ENCODE results near the gene NLRP13. TPM values are rescaled to one million over a fixed set of nuclear protein-coding genes. Genes with fewer than 3 reads are reported as not detected.

NLRP13 gene, protein sequence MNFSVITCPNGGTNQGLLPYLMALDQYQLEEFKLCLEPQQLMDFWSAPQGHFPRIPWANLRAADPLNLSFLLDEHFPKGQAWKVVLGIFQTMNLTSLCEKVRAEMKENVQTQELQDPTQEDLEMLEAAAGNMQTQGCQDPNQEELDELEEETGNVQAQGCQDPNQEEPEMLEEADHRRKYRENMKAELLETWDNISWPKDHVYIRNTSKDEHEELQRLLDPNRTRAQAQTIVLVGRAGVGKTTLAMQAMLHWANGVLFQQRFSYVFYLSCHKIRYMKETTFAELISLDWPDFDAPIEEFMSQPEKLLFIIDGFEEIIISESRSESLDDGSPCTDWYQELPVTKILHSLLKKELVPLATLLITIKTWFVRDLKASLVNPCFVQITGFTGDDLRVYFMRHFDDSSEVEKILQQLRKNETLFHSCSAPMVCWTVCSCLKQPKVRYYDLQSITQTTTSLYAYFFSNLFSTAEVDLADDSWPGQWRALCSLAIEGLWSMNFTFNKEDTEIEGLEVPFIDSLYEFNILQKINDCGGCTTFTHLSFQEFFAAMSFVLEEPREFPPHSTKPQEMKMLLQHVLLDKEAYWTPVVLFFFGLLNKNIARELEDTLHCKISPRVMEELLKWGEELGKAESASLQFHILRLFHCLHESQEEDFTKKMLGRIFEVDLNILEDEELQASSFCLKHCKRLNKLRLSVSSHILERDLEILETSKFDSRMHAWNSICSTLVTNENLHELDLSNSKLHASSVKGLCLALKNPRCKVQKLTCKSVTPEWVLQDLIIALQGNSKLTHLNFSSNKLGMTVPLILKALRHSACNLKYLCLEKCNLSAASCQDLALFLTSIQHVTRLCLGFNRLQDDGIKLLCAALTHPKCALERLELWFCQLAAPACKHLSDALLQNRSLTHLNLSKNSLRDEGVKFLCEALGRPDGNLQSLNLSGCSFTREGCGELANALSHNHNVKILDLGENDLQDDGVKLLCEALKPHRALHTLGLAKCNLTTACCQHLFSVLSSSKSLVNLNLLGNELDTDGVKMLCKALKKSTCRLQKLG
- not detected in 2 replicates for total RNA-seq
- long read RNA-seq, result 0 reads

DNA sequence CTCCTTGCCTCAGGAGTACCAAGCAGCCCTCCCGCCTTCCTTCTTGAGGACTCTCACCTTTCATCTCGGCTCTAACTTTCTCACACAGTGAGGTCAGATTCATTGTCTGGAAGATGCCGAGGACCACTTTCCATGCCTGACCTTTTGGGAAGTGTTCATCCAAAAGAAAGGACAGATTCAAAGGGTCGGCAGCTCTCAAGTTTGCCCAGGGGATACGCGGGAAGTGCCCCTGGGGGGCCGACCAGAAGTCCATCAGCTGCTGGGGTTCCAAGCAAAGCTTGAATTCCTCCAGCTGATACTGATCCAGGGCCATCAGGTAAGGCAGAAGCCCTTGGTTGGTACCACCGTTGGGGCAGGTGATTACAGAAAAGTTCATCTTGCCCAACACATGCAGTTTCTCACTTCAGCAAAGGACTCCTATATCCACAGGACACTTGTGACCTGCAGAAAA lies at the start of gene NLRP13:
Gene NLRP13, minus strand, starts transcription at position 401 of the 451 bp plus-strand sequence. Its CDS starts 25 bp downstream, at position 376.
- Mint-ChIP-seq H3K27me3 (ENCODE audit: low read depth) (no peaks in the 10 kb centered on the region), H3K36me3 (ENCODE audit: low read depth) (peaks cover 15% of the 10 kb centered on the region), H3K9me3 (peaks cover 29% of the 10 kb centered on the region), H3K27ac (ENCODE audit: unreplicated experiment) (no peak within 1 kb of the TSS), H3K4me1 (no peaks in the 10 kb centered on the region), H3K4me3 (no peak within 1 kb of the TSS)
- no peak for TF ChIP-seq CTCF (conservative IDR thresholded peaks at IDR 0.05)
- DNase-seq (ENCODE audit: low read depth, low spot score), result no peak

GRCh38 chr19:55980415-55980814 lies 48.3 kb upstream of the NLRP13 start:
- Mint-ChIP-seq H3K4me3 (no peak overlapping the region), H3K27ac (ENCODE audit: unreplicated experiment) (no peak overlapping the region), H3K9me3 (peaks cover 20% of the 10 kb centered on the region), H3K27me3 (ENCODE audit: low read depth) (no peaks in the 10 kb centered on the region), H3K4me1 (no peaks in the 10 kb centered on the region), H3K36me3 (ENCODE audit: low read depth) (peaks cover 4% of the 10 kb centered on the region)
- DNase-seq (ENCODE audit: low read depth, low spot score), result no peak
- TF ChIP-seq CTCF (conservative IDR thresholded peaks at IDR 0.05), result no peak

- DNase-seq (ENCODE audit: low read depth, low spot score), result no peak
- no peaks in the 10 kb centered on the region for H3K4me1 Mint-ChIP-seq
- H3K4me3 Mint-ChIP-seq, result no peak overlapping the region
- H3K9me3 Mint-ChIP-seq, result peaks cover 30% of the 10 kb centered on the region
- TF ChIP-seq CTCF (conservative IDR thresholded peaks at IDR 0.05), result no peak
- no peaks in the 10 kb centered on the region for H3K27me3 Mint-ChIP-seq (ENCODE audit: low read depth)
- peaks cover 20% of the 10 kb centered on the region for H3K36me3 Mint-ChIP-seq (ENCODE audit: low read depth)
- no peak overlapping the region for H3K27ac Mint-ChIP-seq (ENCODE audit: unreplicated experiment)
These were observed 41.8 kb upstream of the NLRP13 start for GRCh38 chr19:55973982-55974381.

DNA sequence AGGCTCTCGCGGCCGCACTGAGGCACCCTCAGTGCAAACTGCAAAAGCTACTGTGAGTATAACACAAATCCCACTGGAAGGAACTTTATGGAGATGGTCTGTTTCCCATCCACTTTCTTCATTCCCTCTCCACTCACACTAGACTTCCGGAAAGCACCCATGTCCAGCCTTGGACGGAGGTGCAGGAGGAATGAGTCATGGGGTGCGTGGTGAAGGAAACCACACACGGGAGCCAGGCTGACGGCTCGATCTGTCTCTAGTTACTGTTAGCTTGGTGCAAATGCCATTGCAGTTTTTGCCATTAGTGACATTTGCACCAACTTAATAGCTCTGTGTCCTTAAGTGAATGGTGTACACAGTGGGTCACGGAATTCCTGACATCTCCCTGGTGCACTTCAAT lies 30.1 kb upstream of the NLRP13 start:
- Mint-ChIP-seq H3K27ac (ENCODE audit: unreplicated experiment) (no peak overlapping the region), H3K36me3 (ENCODE audit: low read depth) (no peaks in the 10 kb centered on the region), H3K4me1 (no peaks in the 10 kb centered on the region), H3K27me3 (ENCODE audit: low read depth) (no peaks in the 10 kb centered on the region), H3K4me3 (no peak overlapping the region), H3K9me3 (peaks cover 13% of the 10 kb centered on the region)
- DNase-seq (ENCODE audit: low read depth, low spot score), result no peak
- no peak for TF ChIP-seq CTCF (conservative IDR thresholded peaks at IDR 0.05)

GRCh38 chr19:55959996-55960675 lies 28.0 kb upstream of the NLRP13 start:
- Mint-ChIP-seq H3K27ac (ENCODE audit: unreplicated experiment) (no peak overlapping the region), H3K9me3 (peaks cover 9% of the 10 kb centered on the region), H3K36me3 (ENCODE audit: low read depth) (no peaks in the 10 kb centered on the region), H3K27me3 (ENCODE audit: low read depth) (no peaks in the 10 kb centered on the region), H3K4me3 (no peak overlapping the region), H3K4me1 (no peaks in the 10 kb centered on the region)
- no peak for DNase-seq (ENCODE audit: low read depth, low spot score)
- TF ChIP-seq CTCF (conservative IDR thresholded peaks at IDR 0.05), result no peak

Measured in neural crest cell (in vitro differentiated cells).